GM03348 (cell line): Measurements from ENCODE around the gene DPH5.

Experiments
- DNase-seq: peaks from one replicate; pipeline ENCODE4 v3.0.0; 2012; ENCODE audit warnings: low spot score

The DPH5 gene

GRCh38 chr1:100941580-100942216 is 83.9 kb downstream of the DPH5 start:
- no peak for DNase-seq

DNA sequence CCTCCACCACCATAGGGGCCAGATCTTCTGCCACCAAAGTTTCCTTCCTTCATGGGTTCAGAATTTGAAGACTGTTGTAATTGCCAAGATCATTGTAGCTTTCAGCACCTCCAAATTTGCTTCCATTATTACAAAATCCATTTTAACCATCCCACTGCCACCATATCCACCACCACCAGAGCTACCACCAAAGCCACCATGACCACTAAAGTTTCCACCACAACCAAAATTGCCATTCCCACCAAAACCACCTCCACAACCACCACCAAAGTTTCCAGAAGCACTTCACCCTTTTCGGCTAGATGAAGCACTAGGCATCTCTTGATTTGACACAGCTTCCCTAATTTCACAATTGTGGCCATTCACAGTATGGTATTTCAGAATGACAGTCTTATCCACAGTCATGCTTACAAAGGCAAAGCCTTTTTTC is 84.5 kb downstream of the DPH5 start:
- no peak for DNase-seq
